GM23338 (cell line): Measurements from ENCODE around the gene FAM241B. TPM values are rescaled to one million over a fixed set of nuclear protein-coding genes. Genes with fewer than 3 reads are reported as not detected.

ENCODE experiments used
- ATAC-seq: fragments of 200-7000 bp; cut with Tn5 transposase; 3 replicates; pipeline ENCODE4 v1.9.1; 2020
- DNase-seq: peaks from one replicate; pipeline ENCODE4 v3.0.0-alpha.2; 2015; ENCODE audit warnings: low spot score
- H2AFZ ChIP-seq: fragments of 200-600 bp; sonication (generic); 2 replicates; pipeline ENCODE4 v1.8.0; 2016; ENCODE audit warnings: antibody characterized with exemption, mild to moderate bottlenecking, moderate library complexity
- H3F3A ChIP-seq: fragments of 200-600 bp; sonication (generic); replicated peaks from 2 replicates; pipeline ENCODE4 v1.8.0; 2017; ENCODE audit warnings: antibody characterized with exemption, mixed run types, low read depth
- H3K27ac ChIP-seq: fragments of 200-600 bp; sonication (generic); 2 replicates; pipeline ENCODE4 v1.6.1; 2016; ENCODE audit warnings: low read depth
- H3K27me3 ChIP-seq: fragments of 200-600 bp; sonication (generic); 2 replicates; pipeline ENCODE4 v1.8.0; 2016; ENCODE audit warnings: mild to moderate bottlenecking, mixed run types, moderate library complexity; ENCODE audit not compliant: insufficient read depth
- H3K36me3 ChIP-seq: fragments of 200-600 bp; sonication (generic); 2 replicates; pipeline ENCODE4 v1.8.0; 2016; ENCODE audit warnings: mild to moderate bottlenecking; ENCODE audit not compliant: insufficient read depth
- H3K4me1 ChIP-seq: fragments of 200-600 bp; sonication (generic); 2 replicates; pipeline ENCODE4 v1.8.0; 2016; ENCODE audit warnings: mild to moderate bottlenecking, moderate library complexity; ENCODE audit not compliant: insufficient read depth
- H3K4me2 ChIP-seq: fragments of 200-600 bp; sonication (generic); 2 replicates; pipeline ENCODE4 v1.7.1; 2017; ENCODE audit warnings: mixed run types
- H3K4me3 ChIP-seq: fragments of 200-600 bp; sonication (generic); 2 replicates; pipeline ENCODE4 v1.6.1; 2016; ENCODE audit warnings: mixed run types
- H3K79me2 ChIP-seq: fragments of 200-600 bp; sonication (generic); replicated peaks from 2 replicates; pipeline ENCODE4 v1.8.0; 2017; ENCODE audit warnings: mild to moderate bottlenecking; ENCODE audit not compliant: insufficient read depth
- H3K9me2 ChIP-seq: fragments of 200-600 bp; sonication (generic); 2 replicates; pipeline ENCODE4 v1.8.0; 2017; ENCODE audit not compliant: insufficient read depth
- H4K20me1 ChIP-seq: fragments of 200-600 bp; sonication (generic); replicated peaks from 2 replicates; pipeline ENCODE4 v1.8.0; 2017; ENCODE audit warnings: mild to moderate bottlenecking; ENCODE audit not compliant: insufficient read depth
- H3K27ac Mint-ChIP-seq: 2 replicates; pipeline ENCODE4 v1.8.0; 2020; ENCODE audit warnings: inconsistent platforms, mild to moderate bottlenecking, moderate library complexity, mixed read lengths
- H3K27me3 Mint-ChIP-seq: 3 replicates; pipeline ENCODE4 v1.8.0; 2022; ENCODE audit warnings: low read depth, mild to moderate bottlenecking, moderate library complexity, mixed read lengths, inconsistent platforms; ENCODE audit not compliant: insufficient read depth, poor library complexity
- H3K36me3 Mint-ChIP-seq: 3 replicates; pipeline ENCODE4 v1.8.0; 2021; ENCODE audit warnings: low read depth, mild to moderate bottlenecking, inconsistent platforms, moderate library complexity, mixed read lengths
- H3K4me1 Mint-ChIP-seq: 3 replicates; pipeline ENCODE4 v1.8.0; 2020; ENCODE audit warnings: mild to moderate bottlenecking, inconsistent platforms, mixed read lengths
- H3K4me3 Mint-ChIP-seq: 3 replicates; pipeline ENCODE4 v1.8.0; 2021; ENCODE audit warnings: moderate library complexity, mild to moderate bottlenecking, inconsistent platforms, mixed read lengths
- H3K9me3 Mint-ChIP-seq: 3 replicates; pipeline ENCODE4 v1.8.0; 2020; ENCODE audit warnings: moderate library complexity, mild to moderate bottlenecking, inconsistent platforms, mixed read lengths
- STAT1 ChIP-seq: IDR thresholded peaks from one replicate; pipeline ENCODE4 v1.6.1; 2016; ENCODE audit warnings: antibody characterized with exemption; ENCODE audit not compliant: unreplicated experiment
- ZNF331 ChIP-seq: fragments of 250-450 bp; sonication (Bioruptor Pico); IDR thresholded peaks from 2 replicates; pipeline ENCODE4 v1.5.0; 2020; ENCODE audit warnings: low read depth, mild to moderate bottlenecking, moderate library complexity
- polyA plus RNA-seq: library from polyadenylated mRNA; unstranded; fragments of >200 nt; fragmentation: Nextera tagmentation; extraction: Ambion mirVana; gene quantifications from 2 replicates; pipeline ENCODE4 v1.2.1, GENCODE V29; 2016
- total RNA-seq: library from RNA; depleted of rRNA; stranded (reverse); fragments of >200 nt; shearing (Covaris generic); gene quantifications from 2 replicates; pipeline ENCODE4 v1.2.3, GENCODE V29; 2014
- TF ChIP-seq, protein P1 (sequence below): fragments of 250-450 bp; sonication (Bioruptor Pico); IDR thresholded peaks from 2 replicates; pipeline ENCODE4 v1.5.0; 2020; ENCODE audit warnings: mild to moderate bottlenecking, moderate library complexity
- TF ChIP-seq, protein P2 (sequence below), 2 experiments: fragments of 200-600 bp in 1 of 2; sonication (generic) in 1 of 2; conservative IDR thresholded peaks; 2 replicates each; pipeline versions ENCODE4 v1.5.1 to v1.6.1; 2016 to 2017; ENCODE audit warnings: antibody characterized with exemption in 2 of 2, low read depth in 2 of 2, mild to moderate bottlenecking in 2 of 2, moderate library complexity in 1 of 2

The FAM241B gene
- total and polyA plus RNA-seq, 2 experiments from 2014 or later, result 6.7 to 28.3 TPM

- TF ChIP-seq, protein P1, sequence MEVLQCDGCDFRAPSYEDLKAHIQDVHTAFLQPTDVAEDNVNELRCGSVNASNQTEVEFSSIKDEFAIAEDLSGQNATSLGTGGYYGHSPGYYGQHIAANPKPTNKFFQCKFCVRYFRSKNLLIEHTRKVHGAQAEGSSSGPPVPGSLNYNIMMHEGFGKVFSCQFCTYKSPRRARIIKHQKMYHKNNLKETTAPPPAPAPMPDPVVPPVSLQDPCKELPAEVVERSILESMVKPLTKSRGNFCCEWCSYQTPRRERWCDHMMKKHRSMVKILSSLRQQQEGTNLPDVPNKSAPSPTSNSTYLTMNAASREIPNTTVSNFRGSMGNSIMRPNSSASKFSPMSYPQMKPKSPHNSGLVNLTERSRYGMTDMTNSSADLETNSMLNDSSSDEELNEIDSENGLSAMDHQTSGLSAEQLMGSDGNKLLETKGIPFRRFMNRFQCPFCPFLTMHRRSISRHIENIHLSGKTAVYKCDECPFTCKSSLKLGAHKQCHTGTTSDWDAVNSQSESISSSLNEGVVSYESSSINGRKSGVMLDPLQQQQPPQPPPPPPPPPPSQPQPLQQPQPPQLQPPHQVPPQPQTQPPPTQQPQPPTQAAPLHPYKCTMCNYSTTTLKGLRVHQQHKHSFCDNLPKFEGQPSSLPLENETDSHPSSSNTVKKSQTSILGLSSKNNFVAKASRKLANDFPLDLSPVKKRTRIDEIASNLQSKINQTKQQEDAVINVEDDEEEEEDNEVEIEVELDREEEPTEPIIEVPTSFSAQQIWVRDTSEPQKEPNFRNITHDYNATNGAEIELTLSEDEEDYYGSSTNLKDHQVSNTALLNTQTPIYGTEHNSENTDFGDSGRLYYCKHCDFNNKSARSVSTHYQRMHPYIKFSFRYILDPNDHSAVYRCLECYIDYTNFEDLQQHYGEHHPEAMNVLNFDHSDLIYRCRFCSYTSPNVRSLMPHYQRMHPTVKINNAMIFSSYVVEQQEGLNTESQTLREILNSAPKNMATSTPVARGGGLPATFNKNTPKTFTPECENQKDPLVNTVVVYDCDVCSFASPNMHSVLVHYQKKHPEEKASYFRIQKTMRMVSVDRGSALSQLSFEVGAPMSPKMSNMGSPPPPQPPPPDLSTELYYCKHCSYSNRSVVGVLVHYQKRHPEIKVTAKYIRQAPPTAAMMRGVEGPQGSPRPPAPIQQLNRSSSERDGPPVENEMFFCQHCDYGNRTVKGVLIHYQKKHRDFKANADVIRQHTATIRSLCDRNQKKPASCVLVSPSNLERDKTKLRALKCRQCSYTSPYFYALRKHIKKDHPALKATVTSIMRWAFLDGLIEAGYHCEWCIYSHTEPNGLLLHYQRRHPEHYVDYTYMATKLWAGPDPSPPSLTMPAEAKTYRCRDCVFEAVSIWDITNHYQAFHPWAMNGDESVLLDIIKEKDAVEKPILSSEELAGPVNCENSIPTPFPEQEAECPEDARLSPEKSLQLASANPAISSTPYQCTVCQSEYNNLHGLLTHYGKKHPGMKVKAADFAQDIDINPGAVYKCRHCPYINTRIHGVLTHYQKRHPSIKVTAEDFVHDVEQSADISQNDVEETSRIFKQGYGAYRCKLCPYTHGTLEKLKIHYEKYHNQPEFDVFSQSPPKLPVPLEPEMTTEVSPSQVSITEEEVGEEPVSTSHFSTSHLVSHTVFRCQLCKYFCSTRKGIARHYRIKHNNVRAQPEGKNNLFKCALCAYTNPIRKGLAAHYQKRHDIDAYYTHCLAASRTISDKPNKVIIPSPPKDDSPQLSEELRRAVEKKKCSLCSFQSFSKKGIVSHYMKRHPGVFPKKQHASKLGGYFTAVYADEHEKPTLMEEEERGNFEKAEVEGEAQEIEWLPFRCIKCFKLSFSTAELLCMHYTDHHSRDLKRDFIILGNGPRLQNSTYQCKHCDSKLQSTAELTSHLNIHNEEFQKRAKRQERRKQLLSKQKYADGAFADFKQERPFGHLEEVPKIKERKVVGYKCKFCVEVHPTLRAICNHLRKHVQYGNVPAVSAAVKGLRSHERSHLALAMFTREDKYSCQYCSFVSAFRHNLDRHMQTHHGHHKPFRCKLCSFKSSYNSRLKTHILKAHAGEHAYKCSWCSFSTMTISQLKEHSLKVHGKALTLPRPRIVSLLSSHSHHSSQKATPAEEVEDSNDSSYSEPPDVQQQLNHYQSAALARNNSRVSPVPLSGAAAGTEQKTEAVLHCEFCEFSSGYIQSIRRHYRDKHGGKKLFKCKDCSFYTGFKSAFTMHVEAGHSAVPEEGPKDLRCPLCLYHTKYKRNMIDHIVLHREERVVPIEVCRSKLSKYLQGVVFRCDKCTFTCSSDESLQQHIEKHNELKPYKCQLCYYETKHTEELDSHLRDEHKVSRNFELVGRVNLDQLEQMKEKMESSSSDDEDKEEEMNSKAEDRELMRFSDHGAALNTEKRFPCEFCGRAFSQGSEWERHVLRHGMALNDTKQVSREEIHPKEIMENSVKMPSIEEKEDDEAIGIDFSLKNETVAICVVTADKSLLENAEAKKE, result peak; percentile 5; the same call in 1 of the 2 replicates
- no peak for TF ChIP-seq STAT1
Measured at GRCh38 chr10:69663369-69663947, 33.4 kb downstream of the FAM241B start (continued).

DNA sequence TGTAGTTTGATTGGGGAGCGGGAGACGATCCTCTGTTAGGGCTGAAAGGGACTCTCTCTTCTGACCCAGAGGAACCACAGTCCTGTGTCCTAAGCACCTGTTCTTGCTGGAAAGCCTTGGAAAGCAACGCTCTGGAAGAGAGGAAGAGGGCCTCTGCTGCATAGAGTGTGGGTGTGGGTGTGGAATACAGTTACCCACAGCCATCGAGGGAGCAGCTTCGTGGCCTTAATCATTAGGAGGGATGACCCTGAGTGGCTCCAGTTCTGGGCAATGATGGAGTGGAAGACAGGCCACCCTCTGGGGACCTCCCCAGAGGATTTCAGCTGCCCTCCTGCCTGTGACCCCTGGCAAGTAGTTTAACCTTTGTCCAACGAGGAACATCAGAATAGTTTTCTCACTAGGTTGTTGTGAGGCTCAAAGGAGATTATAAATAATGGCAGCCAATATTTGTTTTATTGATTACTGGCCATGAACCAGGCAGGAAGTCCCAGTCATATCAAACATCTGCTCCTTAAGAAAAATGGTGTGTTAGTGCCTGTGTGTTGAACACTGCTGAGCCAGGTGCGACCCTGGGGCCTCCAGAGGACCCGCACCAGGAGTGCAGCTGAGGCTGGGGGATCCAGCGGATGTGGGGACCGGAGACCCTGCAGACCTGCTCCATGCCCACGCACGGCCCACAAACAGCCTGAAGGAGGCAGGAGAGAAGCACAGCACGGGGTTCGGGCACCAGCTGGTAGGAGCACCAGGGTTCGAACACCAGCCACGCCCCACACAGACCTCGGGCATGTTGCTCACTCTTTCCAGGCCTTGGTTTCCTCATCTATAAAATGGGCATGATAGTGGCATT lies 35.6 kb downstream of the FAM241B start:
- DNase-seq (no peak), ATAC-seq (no peak)
- no peaks in the 10 kb centered on the region for H3K27me3 ChIP-seq
- H3K4me1 ChIP-seq, result peaks cover 4% of the 10 kb centered on the region; the same call in 1 of the 2 replicates
- Mint-ChIP-seq H3K27me3 (peaks cover 12% of the 10 kb centered on the region), H3K4me3 (no peak overlapping the region), H3K27ac (no peak overlapping the region), H3K9me3 (no peaks in the 10 kb centered on the region), H3K4me1 (peaks cover 19% of the 10 kb centered on the region), H3K36me3 (no peaks in the 10 kb centered on the region; the same call in 2 of the 3 replicates)
- TF ChIP-seq, protein P2, sequence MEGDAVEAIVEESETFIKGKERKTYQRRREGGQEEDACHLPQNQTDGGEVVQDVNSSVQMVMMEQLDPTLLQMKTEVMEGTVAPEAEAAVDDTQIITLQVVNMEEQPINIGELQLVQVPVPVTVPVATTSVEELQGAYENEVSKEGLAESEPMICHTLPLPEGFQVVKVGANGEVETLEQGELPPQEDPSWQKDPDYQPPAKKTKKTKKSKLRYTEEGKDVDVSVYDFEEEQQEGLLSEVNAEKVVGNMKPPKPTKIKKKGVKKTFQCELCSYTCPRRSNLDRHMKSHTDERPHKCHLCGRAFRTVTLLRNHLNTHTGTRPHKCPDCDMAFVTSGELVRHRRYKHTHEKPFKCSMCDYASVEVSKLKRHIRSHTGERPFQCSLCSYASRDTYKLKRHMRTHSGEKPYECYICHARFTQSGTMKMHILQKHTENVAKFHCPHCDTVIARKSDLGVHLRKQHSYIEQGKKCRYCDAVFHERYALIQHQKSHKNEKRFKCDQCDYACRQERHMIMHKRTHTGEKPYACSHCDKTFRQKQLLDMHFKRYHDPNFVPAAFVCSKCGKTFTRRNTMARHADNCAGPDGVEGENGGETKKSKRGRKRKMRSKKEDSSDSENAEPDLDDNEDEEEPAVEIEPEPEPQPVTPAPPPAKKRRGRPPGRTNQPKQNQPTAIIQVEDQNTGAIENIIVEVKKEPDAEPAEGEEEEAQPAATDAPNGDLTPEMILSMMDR (conservative IDR thresholded peaks at IDR 0.05; ENCODE audit: low read depth in 2 of 2), result peak in 1 of 2 experiments; percentile 37; a peak in 2 of 4 replicates
- no peak for TF ChIP-seq ZNF331 (CRISPR knock-in tag)
- H3K4me3 ChIP-seq, result no peak overlapping the region
- no peak overlapping the region for H3K4me2 ChIP-seq
- no peaks in the 10 kb centered on the region for H3K36me3 ChIP-seq
- no peaks in the 10 kb centered on the region for H3K79me2 ChIP-seq
- no peaks in the 10 kb centered on the region for H4K20me1 ChIP-seq
- H3F3A ChIP-seq, result no peaks in the 10 kb centered on the region
- H3K27ac ChIP-seq, result no peak overlapping the region
- peaks cover 5% of the 10 kb centered on the region; the same call in 1 of the 2 replicates for H3K9me2 ChIP-seq
- no peak overlapping the region for H2AFZ ChIP-seq
